ENCODE data around the gene UBASH3A. TPM values are rescaled to one million over a fixed set of nuclear protein-coding genes. Genes with fewer than 3 reads are reported as not detected.

Gene UBASH3A
- polyA plus RNA-seq, 1 donor (not counting 4 experiments of a cell fraction or from before 2014, with no cell fraction given): not detected

GRCh38 chr21:42391297-42391696 lies 12.4 kb upstream of the UBASH3A start:
- dilution Hi-C loops (cut with MboI; ENCODE audit: extremely low pct_ligation_motif_present, low sequenced_read_pairs): no loop called here
- H3K36me3 ChIP-seq (ENCODE audit: control insufficient read depth in 2 of 2, extremely low read depth in 1 of 2, insufficient read depth in 2 of 2, low read length in 2 of 2): no peaks in the 10 kb centered on the region
- no peak for TF ChIP-seq EZH2 (IDR thresholded peaks at IDR 0.05; ENCODE audit: low read length)
- TF ChIP-seq CTCF (optimal IDR thresholded peaks at IDR 0.05 in 1 of 3, IDR thresholded peaks at IDR 0.05 in 1 of 3, conservative IDR thresholded peaks at IDR 0.05 in 1 of 3; ENCODE audit: extremely low read depth in 1 of 3, insufficient read depth in 2 of 3, low read length in 3 of 3): no peak
- H3K27ac ChIP-seq (ENCODE audit: control insufficient read depth, insufficient read depth, low read length): no peak overlapping the region
- FAIRE-seq (no peak), DNase-seq (ENCODE audit: low read depth, low spot score) (no peak)
- no peak overlapping the region for H2AFZ ChIP-seq (ENCODE audit: control insufficient read depth, low read length)
- no peaks in the 10 kb centered on the region for H3K79me2 ChIP-seq (ENCODE audit: control insufficient read depth, insufficient read depth, low read length)
- H3K4me3 ChIP-seq (ENCODE audit: control insufficient read depth in 2 of 3, extremely low read depth in 1 of 3, insufficient read depth in 2 of 3, low read depth in 1 of 3, low read length in 3 of 3): no peak overlapping the region
- no peak overlapping the region for H3K4me2 ChIP-seq (ENCODE audit: control insufficient read depth, extremely low read depth, insufficient read depth, low read depth, low read length)
- peaks cover 5% of the 10 kb centered on the region for H3K4me1 ChIP-seq (ENCODE audit: control insufficient read depth, extremely low read depth, insufficient read depth, low read length)
- H3K27me3 ChIP-seq (ENCODE audit: control insufficient read depth, extremely low read depth, insufficient read depth, low read length): peaks cover 5% of the 10 kb centered on the region
- no peak overlapping the region for H3K9ac ChIP-seq (ENCODE audit: control insufficient read depth, extremely low read depth, insufficient read depth, low read length)
- H3K9me1 ChIP-seq (ENCODE audit: control insufficient read depth, extremely low read depth, insufficient read depth, low read length): no peaks in the 10 kb centered on the region
- no peaks in the 10 kb centered on the region for H4K20me1 ChIP-seq (ENCODE audit: control insufficient read depth, extremely low read depth, insufficient read depth, low read length)
- no peaks in the 10 kb centered on the region for H3K9me3 ChIP-seq (ENCODE audit: control insufficient read depth, low read depth, low read length)

GRCh38 chr21:42392731-42393442 lies 10.8 kb upstream of the UBASH3A start:
- H3K79me2 ChIP-seq (ENCODE audit: control insufficient read depth, insufficient read depth, low read length): no peaks in the 10 kb centered on the region
- H3K4me3 ChIP-seq (ENCODE audit: control insufficient read depth in 2 of 3, extremely low read depth in 1 of 3, insufficient read depth in 2 of 3, low read depth in 1 of 3, low read length in 3 of 3): no peak overlapping the region
- H4K20me1 ChIP-seq (ENCODE audit: control insufficient read depth, extremely low read depth, insufficient read depth, low read length): no peaks in the 10 kb centered on the region
- no peaks in the 10 kb centered on the region for H3K9me1 ChIP-seq (ENCODE audit: control insufficient read depth, extremely low read depth, insufficient read depth, low read length)
- FAIRE-seq (no peak), DNase-seq (ENCODE audit: low read depth, low spot score) (no peak)
- no peak overlapping the region for H3K4me2 ChIP-seq (ENCODE audit: control insufficient read depth, extremely low read depth, insufficient read depth, low read depth, low read length)
- H3K27me3 ChIP-seq (ENCODE audit: control insufficient read depth, extremely low read depth, insufficient read depth, low read length): peaks cover 11% of the 10 kb centered on the region
- dilution Hi-C loops (cut with MboI; ENCODE audit: extremely low pct_ligation_motif_present, low sequenced_read_pairs): no loop called here
- peaks cover 6% of the 10 kb centered on the region for H3K4me1 ChIP-seq (ENCODE audit: control insufficient read depth, extremely low read depth, insufficient read depth, low read length)
- no peak overlapping the region for H3K9ac ChIP-seq (ENCODE audit: control insufficient read depth, extremely low read depth, insufficient read depth, low read length)
- H3K36me3 ChIP-seq (ENCODE audit: control insufficient read depth in 2 of 2, extremely low read depth in 1 of 2, insufficient read depth in 2 of 2, low read length in 2 of 2): no peaks in the 10 kb centered on the region
- H3K9me3 ChIP-seq (ENCODE audit: control insufficient read depth, low read depth, low read length): no peaks in the 10 kb centered on the region
- H3K27ac ChIP-seq (ENCODE audit: control insufficient read depth, insufficient read depth, low read length): no peak overlapping the region
- TF ChIP-seq CTCF (optimal IDR thresholded peaks at IDR 0.05 in 1 of 3, IDR thresholded peaks at IDR 0.05 in 1 of 3, conservative IDR thresholded peaks at IDR 0.05 in 1 of 3; ENCODE audit: extremely low read depth in 1 of 3, insufficient read depth in 2 of 3, low read length in 3 of 3) (no peak), EZH2 (IDR thresholded peaks at IDR 0.05; ENCODE audit: low read length) (no peak)
- no peak overlapping the region for H2AFZ ChIP-seq (ENCODE audit: control insufficient read depth, low read length)
